ENCODE data around the gene ARMC2. TPM values are rescaled to one million over a fixed set of nuclear protein-coding genes. Genes with fewer than 3 reads are reported as not detected.
"Not testable (repeated sequence)": the region's sequence is repeated elsewhere in the genome, so short reads cannot be mapped to it uniquely, and the experiment has no call there.

Gene ARMC2
- total RNA-seq, 1 donor from 2014 or later, result 8.3 TPM

GRCh38 chr6:108878942-108879341 is 30.7 kb downstream of the ARMC2 start:
- Mint-ChIP-seq H3K9me3 (ENCODE audit: low read depth) (no peaks in the 10 kb centered on the region), H3K27me3 (ENCODE audit: low read depth) (no peaks in the 10 kb centered on the region), H3K4me1 (ENCODE audit: low read depth) (peaks cover 35% of the 10 kb centered on the region), H3K27ac (ENCODE audit: unreplicated experiment) (no peak overlapping the region), H3K36me3 (ENCODE audit: low read depth) (peaks cover 20% of the 10 kb centered on the region), H3K4me3 (ENCODE audit: unreplicated experiment) (no peak overlapping the region)
- no peak for TF ChIP-seq CTCF (IDR thresholded peaks at IDR 0.05)
- no peak for DNase-seq (ENCODE audit: low spot score)

- Mint-ChIP-seq H3K36me3 (ENCODE audit: low read depth) (peaks cover 23% of the 10 kb centered on the region), H3K9me3 (ENCODE audit: low read depth) (no peaks in the 10 kb centered on the region), H3K4me3 (ENCODE audit: unreplicated experiment) (no peak overlapping the region), H3K27ac (ENCODE audit: unreplicated experiment) (no peak overlapping the region), H3K27me3 (ENCODE audit: low read depth) (no peaks in the 10 kb centered on the region), H3K4me1 (ENCODE audit: low read depth) (peaks cover 3% of the 10 kb centered on the region)
- no peak for DNase-seq (ENCODE audit: low spot score)
- no peak for TF ChIP-seq CTCF (IDR thresholded peaks at IDR 0.05)
These were observed 35.0 kb downstream of the ARMC2 start for GRCh38 chr6:108883172-108883571.

GRCh38 chr6:108884211-108885059 is 36.2 kb downstream of the ARMC2 start:
- DNase-seq (ENCODE audit: low spot score), result no peak
- H3K4me3 Mint-ChIP-seq (ENCODE audit: unreplicated experiment), result no peak overlapping the region
- H3K27me3 Mint-ChIP-seq (ENCODE audit: low read depth), result no peaks in the 10 kb centered on the region
- H3K9me3 Mint-ChIP-seq (ENCODE audit: low read depth), result no peaks in the 10 kb centered on the region
- H3K4me1 Mint-ChIP-seq (ENCODE audit: low read depth), result no peaks in the 10 kb centered on the region
- H3K36me3 Mint-ChIP-seq (ENCODE audit: low read depth), result peaks cover 17% of the 10 kb centered on the region
- TF ChIP-seq CTCF (IDR thresholded peaks at IDR 0.05), result no peak
- no peak overlapping the region for H3K27ac Mint-ChIP-seq (ENCODE audit: unreplicated experiment)

- no peaks in the 10 kb centered on the region for H3K9me3 Mint-ChIP-seq (ENCODE audit: low read depth)
- H3K36me3 Mint-ChIP-seq (ENCODE audit: low read depth), result peaks cover 7% of the 10 kb centered on the region
- TF ChIP-seq CTCF (IDR thresholded peaks at IDR 0.05), result no peak
- no peaks in the 10 kb centered on the region for H3K27me3 Mint-ChIP-seq (ENCODE audit: low read depth)
- DNase-seq (ENCODE audit: low spot score), result no peak
- no peak overlapping the region for H3K4me3 Mint-ChIP-seq (ENCODE audit: unreplicated experiment)
- H3K27ac Mint-ChIP-seq (ENCODE audit: unreplicated experiment), result no peak overlapping the region
- no peaks in the 10 kb centered on the region for H3K4me1 Mint-ChIP-seq (ENCODE audit: low read depth)
These were observed 39.8 kb downstream of the ARMC2 start for GRCh38 chr6:108888052-108888451.

- no peak for TF ChIP-seq CTCF (IDR thresholded peaks at IDR 0.05)
- Mint-ChIP-seq H3K9me3 (ENCODE audit: low read depth) (no peaks in the 10 kb centered on the region), H3K4me1 (ENCODE audit: low read depth) (peaks cover 5% of the 10 kb centered on the region), H3K4me3 (ENCODE audit: unreplicated experiment) (no peak overlapping the region), H3K27ac (ENCODE audit: unreplicated experiment) (no peak overlapping the region), H3K36me3 (ENCODE audit: low read depth) (peaks cover 5% of the 10 kb centered on the region), H3K27me3 (ENCODE audit: low read depth) (no peaks in the 10 kb centered on the region)
- no peak for DNase-seq (ENCODE audit: low spot score)
These were observed 40.5 kb downstream of the ARMC2 start for GRCh38 chr6:108888745-108889144.

GRCh38 chr6:108890898-108891297 is 42.7 kb downstream of the ARMC2 start:
- not testable (repeated sequence) for H3K27me3 Mint-ChIP-seq (ENCODE audit: low read depth); H3K36me3 Mint-ChIP-seq (ENCODE audit: low read depth); H3K4me1 Mint-ChIP-seq (ENCODE audit: low read depth); H3K9me3 Mint-ChIP-seq (ENCODE audit: low read depth); H3K4me3 Mint-ChIP-seq (ENCODE audit: unreplicated experiment); H3K27ac Mint-ChIP-seq (ENCODE audit: unreplicated experiment); DNase-seq (ENCODE audit: low spot score)
